Parathyroid adenoma (tissue), 2 donors: ENCODE data around the gene KCNJ12.
"Not testable (repeated sequence)": the region's sequence is repeated elsewhere in the genome, so short reads cannot be mapped to it uniquely, and the experiment has no call there.

Experiments used
- H2AFZ ChIP-seq: fragments of 300-600 bp; sonication (generic); one replicate; pipeline ENCODE4 v1.7.0; 2017; ENCODE audit warnings: antibody characterized with exemption, mild to moderate bottlenecking
- H3K27ac ChIP-seq: fragments of 300-600 bp; sonication (generic); one replicate; pipeline ENCODE4 v1.7.0; 2017
- H3K27me3 ChIP-seq: fragments of 300-600 bp; sonication (generic); one replicate; pipeline ENCODE4 v1.7.0; 2017; ENCODE audit warnings: low read length; ENCODE audit not compliant: control insufficient read depth, insufficient read depth
- H3K36me3 ChIP-seq: fragments of 300-600 bp; sonication (generic); one replicate; pipeline ENCODE4 v1.7.0; 2017; ENCODE audit warnings: low read length; ENCODE audit not compliant: control insufficient read depth, insufficient read depth
- H3K4me1 ChIP-seq: fragments of 300-600 bp; sonication (generic); one replicate; pipeline ENCODE4 v1.7.0; 2017; ENCODE audit warnings: control low read depth
- H3K4me2 ChIP-seq: fragments of 300-600 bp; sonication (generic); one replicate; pipeline ENCODE4 v1.7.0; 2017; ENCODE audit warnings: low read length
- H3K4me3 ChIP-seq: fragments of 300-600 bp; sonication (generic); one replicate; pipeline ENCODE4 v1.7.0; 2017; ENCODE audit warnings: low read depth, low read length
- H3K79me2 ChIP-seq: fragments of 300-600 bp; sonication (generic); one replicate; pipeline ENCODE4 v1.7.0; 2017; ENCODE audit warnings: control low read depth
- H3K9ac ChIP-seq: fragments of 300-600 bp; sonication (generic); one replicate; pipeline ENCODE4 v1.7.0; 2017; ENCODE audit warnings: mild to moderate bottlenecking
- H3K9me3 ChIP-seq: fragments of 300-600 bp; sonication (generic); one replicate; pipeline ENCODE4 v1.7.0; 2017; ENCODE audit warnings: low read length; ENCODE audit not compliant: control insufficient read depth
- TF ChIP-seq, protein P1 (sequence below): fragments of 300-600 bp; sonication (generic); IDR thresholded peaks from one replicate; pipeline ENCODE4 v1.7.0; 2017; ENCODE audit warnings: antibody characterized with exemption, mild to moderate bottlenecking
- donor health status: primary hyperparathyroidism.

Gene KCNJ12

DNA sequence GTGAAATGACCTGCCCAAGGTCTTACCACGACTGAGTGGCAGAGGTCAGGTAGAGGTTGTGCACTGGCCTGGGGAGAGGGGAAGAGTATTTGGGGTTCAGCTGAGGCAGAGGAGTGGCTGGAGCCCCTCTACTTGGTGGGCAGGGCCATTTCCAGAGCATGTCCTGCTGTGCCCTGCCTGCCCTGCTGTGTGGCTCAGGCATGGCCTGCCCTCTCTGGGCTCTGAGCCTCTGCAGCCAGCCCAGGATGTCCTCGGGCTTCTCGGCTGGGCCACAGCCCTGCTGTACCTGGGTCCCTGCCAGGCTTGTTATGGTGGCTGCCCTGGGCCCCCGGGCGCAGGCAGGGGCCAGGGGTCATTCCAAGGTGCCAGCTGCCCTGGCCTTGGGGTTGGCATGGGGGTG, 19.6 kb downstream of the KCNJ12 start:
- H3K36me3 ChIP-seq, result no peaks in the 10 kb centered on the region

DNA sequence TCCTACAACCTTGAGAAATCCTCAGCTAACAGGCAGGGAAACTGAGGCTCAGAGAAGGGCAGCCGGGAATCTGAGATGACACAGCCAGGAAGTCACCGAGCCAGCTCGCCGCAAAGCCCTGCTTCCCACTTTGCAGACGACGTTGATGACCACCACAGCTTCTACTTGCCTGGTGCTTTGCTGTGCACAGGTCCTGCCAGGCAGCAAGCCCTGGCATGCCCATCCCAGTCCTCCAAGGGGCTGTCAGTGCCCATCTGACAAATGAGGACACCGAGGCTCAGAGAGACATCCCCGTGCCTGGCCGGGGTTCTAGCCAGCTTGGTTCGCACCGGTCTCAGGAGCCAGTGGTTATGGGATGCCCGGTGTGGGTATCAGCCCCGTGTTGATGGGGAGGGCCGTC, 20.1 kb downstream of the KCNJ12 start:
- TF ChIP-seq, protein P1, sequence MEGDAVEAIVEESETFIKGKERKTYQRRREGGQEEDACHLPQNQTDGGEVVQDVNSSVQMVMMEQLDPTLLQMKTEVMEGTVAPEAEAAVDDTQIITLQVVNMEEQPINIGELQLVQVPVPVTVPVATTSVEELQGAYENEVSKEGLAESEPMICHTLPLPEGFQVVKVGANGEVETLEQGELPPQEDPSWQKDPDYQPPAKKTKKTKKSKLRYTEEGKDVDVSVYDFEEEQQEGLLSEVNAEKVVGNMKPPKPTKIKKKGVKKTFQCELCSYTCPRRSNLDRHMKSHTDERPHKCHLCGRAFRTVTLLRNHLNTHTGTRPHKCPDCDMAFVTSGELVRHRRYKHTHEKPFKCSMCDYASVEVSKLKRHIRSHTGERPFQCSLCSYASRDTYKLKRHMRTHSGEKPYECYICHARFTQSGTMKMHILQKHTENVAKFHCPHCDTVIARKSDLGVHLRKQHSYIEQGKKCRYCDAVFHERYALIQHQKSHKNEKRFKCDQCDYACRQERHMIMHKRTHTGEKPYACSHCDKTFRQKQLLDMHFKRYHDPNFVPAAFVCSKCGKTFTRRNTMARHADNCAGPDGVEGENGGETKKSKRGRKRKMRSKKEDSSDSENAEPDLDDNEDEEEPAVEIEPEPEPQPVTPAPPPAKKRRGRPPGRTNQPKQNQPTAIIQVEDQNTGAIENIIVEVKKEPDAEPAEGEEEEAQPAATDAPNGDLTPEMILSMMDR, result no peak
- H3K27ac ChIP-seq, result no peak overlapping the region
- H3K9ac ChIP-seq, result no peak overlapping the region
- no peaks in the 10 kb centered on the region for H3K36me3 ChIP-seq
- no peak overlapping the region for H2AFZ ChIP-seq
- H3K4me3 ChIP-seq, result no peak overlapping the region
- H3K4me2 ChIP-seq, result no peak overlapping the region
- H3K27me3 ChIP-seq, result no peaks in the 10 kb centered on the region
- no peaks in the 10 kb centered on the region for H3K9me3 ChIP-seq
- H3K4me1 ChIP-seq, result no peaks in the 10 kb centered on the region
- peaks cover 3% of the 10 kb centered on the region for H3K79me2 ChIP-seq

More for the DNA sequence above, 19.6 kb downstream of the KCNJ12 start:
- no peak overlapping the region for H3K9ac ChIP-seq
- no peak overlapping the region for H3K4me2 ChIP-seq
- H3K4me1 ChIP-seq, result no peaks in the 10 kb centered on the region
- H3K27me3 ChIP-seq, result no peaks in the 10 kb centered on the region
- H3K4me3 ChIP-seq, result no peak overlapping the region
- H3K9me3 ChIP-seq, result no peaks in the 10 kb centered on the region
- H2AFZ ChIP-seq, result no peak overlapping the region
- H3K79me2 ChIP-seq, result peaks cover 3% of the 10 kb centered on the region
- TF ChIP-seq, protein P1, result no peak
- no peak overlapping the region for H3K27ac ChIP-seq

DNA sequence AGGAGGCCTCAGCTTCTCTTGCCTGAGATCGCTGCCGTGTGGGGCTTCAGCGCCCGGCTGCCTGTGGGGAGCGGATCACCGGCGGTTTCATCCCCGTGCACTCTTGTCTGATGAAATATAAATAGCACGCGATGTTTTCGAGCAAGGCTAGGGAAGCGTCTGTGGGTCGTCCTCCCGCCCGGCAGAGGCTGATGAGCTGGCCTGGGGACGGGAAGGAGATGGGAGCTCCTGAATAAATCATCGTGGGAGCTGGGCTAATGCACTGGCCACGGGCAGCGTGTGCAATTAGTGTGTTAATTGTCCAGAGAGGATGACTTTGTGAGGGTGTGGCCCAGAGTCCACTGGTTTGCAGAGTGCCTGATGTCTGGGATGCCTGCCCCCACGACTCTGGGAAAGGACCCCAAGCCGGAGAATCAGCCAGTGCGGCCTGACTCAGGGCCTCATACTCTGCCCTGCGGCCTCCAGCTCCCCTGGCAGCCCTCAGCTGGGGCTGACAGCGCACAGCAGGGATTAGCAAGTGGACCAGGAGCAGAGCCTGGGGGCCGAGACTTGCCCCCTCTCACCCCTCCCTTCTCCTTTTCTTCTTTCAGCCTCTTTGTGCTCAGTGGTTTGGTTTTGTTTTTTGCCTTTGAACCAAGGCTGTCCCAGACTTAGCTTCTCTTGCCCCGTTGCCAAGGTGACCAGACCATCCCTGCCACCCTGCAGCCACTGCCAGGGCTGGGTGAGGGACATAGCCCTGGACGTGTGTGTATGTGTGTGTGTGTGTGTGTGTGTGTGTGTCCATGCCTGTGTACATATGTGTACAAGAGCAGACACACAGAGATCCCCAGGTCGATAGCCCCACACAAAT, 21.4 kb downstream of the KCNJ12 start:
- no peak overlapping the region for H3K4me3 ChIP-seq
- peaks cover 3% of the 10 kb centered on the region for H3K79me2 ChIP-seq
- TF ChIP-seq, protein P1, result no peak
- no peak overlapping the region for H3K4me2 ChIP-seq
- no peak overlapping the region for H2AFZ ChIP-seq
- no peak overlapping the region for H3K9ac ChIP-seq
- no peaks in the 10 kb centered on the region for H3K4me1 ChIP-seq
- no peaks in the 10 kb centered on the region for H3K36me3 ChIP-seq
- no peak overlapping the region for H3K27ac ChIP-seq
- no peaks in the 10 kb centered on the region for H3K9me3 ChIP-seq
- no peaks in the 10 kb centered on the region for H3K27me3 ChIP-seq

DNA sequence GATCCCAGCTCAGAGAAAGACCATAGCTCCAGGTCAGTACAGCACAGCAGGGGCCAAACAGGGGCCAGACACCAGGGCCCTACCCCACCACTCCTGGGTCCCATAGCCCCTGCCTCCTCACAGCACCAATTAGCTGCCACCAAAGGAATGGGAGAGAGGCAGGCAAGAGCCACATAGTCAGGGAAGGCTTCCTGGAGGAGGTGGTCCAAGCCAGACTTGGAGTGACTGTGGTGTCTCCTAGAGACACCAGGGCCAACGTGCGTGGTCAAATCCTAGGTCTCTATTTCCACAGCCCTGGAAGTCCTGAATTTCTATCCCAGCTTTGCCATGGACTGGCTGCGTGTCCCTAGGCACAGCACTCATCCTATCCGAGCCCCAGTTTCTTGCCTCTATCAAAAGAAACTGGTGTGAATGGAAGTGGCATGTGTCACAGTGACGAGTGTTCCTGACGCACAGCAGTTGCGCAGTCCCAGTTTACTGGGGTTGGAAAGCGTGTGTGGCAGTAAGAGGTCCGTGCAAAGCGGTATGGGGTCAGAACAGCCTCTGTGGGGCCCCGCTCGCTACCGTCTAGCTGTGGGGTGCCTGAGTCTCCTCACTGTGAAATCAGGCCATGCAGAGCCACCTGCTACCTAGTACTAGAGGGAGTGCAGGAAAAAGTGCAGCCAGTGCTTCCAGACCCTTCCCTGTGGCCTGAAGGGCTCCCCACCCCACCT, 23.5 kb downstream of the KCNJ12 start:
- Histone ChIP-seq H3K36me3 (no peaks in the 10 kb centered on the region), H3K79me2 (no peaks in the 10 kb centered on the region), H3K4me1 (no peaks in the 10 kb centered on the region), H3K9me3 (no peaks in the 10 kb centered on the region), H3K4me2 (no peak overlapping the region), H3K27me3 (no peaks in the 10 kb centered on the region), H3K9ac (no peak overlapping the region), H3K27ac (no peak overlapping the region), H3K4me3 (no peak overlapping the region), H2AFZ (no peak overlapping the region)
- TF ChIP-seq, protein P1, result no peak

DNA sequence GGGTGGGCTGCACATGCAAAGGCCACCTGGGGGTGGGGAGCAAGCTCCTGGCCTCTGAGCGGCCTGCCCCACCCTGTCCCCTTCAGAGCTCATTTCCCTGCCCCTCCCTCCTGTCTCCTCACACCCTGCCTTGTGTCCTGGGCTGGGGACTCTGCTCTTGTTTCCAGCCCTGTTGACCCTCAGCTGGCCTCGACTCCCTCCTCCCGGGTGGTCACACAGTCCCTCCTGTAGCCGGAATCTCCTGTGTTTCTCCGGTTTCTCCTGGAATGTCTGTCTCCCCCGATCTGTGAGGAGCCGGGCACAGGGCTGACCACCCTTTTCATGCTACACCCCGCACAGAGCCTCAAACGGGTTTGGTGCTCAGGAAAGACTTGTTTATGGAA, 24.0 kb downstream of the KCNJ12 start:
- not testable (repeated sequence) for H3K27me3 ChIP-seq, H3K9ac ChIP-seq, H3K9me3 ChIP-seq, H2AFZ ChIP-seq, H3K36me3 ChIP-seq, H3K4me2 ChIP-seq, H3K4me3 ChIP-seq, H3K79me2 ChIP-seq, H3K27ac ChIP-seq, H3K4me1 ChIP-seq
